GM18520 (cell line): ENCODE results near the gene TWIST2.

ENCODE experiments used
- ATAC-seq: cut with Tn5 transposase; IDR thresholded peaks from one replicate; pipeline ENCODE4 v1.9.1; 2021; ENCODE audit not compliant: unreplicated experiment

Gene TWIST2

GRCh38 chr2:238888781-238889180, 40.9 kb downstream of the TWIST2 start:
- ATAC-seq, result no peak

GRCh38 chr2:238890131-238890530, 42.2 kb downstream of the TWIST2 start:
- ATAC-seq, result no peak

DNA sequence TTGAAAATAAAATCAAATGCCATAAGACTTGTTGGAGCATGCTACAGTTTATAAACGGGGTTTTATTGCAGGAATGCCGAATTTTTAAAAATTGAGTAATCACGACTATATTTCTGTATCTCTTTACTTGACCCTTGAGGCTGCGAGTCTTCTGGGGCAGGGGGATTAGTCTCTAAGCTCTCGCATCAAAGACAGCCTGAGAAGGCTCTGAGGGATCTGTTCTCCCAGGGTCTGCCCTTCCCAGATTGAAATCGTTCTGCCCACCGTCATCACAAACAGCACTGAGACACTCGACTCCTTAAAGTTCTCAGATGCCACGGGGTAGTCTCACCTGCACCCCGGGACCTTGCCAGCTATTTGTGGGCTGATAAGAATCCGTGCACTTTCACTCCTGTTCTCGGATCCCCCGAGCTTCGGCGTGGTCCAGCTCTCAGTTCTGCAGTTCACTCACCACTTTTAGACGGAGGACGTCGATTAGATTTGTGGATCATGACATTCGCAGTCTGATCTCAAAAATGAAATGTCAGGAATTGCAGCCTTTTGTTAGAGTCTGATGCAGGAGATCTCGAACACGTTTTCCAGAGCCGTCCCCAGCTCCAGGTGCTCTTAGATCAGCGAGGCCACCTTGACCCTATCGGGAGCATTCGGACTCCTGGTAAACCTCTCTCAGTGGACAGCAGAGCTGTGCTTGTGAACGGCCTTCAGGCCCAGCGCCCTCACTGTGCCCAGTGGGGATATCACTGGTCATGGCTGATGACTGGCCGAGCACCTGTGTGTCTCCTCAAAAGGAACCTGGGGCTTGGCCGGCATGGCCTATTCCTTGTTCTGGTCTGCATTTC, 43.0 kb downstream of the TWIST2 start:
- no peak for ATAC-seq

GRCh38 chr2:238891457-238892203, 43.7 kb downstream of the TWIST2 start:
- no peak for ATAC-seq

DNA sequence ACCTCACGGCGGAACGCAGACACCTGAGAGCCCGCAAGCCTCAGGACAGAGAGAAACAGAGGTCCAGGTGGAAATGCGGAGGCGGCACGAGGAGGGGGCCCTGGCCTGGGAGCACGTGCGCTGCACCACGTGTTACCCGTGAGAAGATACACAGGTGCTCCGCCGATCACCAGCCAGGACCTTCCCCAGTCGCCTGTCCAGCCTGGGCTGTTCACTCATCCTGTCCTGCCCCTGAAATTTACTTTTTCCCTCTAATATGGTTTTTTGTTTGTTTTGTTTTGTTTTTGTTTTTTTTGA, 44.3 kb downstream of the TWIST2 start:
- no peak for ATAC-seq

DNA sequence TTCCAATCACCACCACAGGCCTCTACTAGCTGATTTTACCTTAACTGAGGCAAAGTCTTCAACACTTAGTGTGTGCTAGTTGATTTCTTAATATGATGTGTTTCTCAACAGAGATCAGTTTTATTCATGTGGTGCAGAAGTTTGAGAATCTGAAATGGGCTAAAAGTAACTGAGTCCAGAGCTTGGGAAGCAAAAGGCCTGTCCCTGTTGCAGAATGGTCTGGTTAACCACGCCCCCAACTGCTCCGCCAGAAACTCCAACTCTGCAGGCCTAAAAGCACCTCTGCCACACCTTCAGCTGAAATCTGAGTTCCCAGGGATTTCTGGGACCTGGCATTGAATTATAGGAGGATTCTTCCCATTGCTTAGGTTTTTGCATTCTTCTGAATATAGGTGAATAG, 44.9 kb downstream of the TWIST2 start:
- no peak for ATAC-seq

GRCh38 chr2:238893349-238894000, 45.6 kb downstream of the TWIST2 start:
- no peak for ATAC-seq

DNA sequence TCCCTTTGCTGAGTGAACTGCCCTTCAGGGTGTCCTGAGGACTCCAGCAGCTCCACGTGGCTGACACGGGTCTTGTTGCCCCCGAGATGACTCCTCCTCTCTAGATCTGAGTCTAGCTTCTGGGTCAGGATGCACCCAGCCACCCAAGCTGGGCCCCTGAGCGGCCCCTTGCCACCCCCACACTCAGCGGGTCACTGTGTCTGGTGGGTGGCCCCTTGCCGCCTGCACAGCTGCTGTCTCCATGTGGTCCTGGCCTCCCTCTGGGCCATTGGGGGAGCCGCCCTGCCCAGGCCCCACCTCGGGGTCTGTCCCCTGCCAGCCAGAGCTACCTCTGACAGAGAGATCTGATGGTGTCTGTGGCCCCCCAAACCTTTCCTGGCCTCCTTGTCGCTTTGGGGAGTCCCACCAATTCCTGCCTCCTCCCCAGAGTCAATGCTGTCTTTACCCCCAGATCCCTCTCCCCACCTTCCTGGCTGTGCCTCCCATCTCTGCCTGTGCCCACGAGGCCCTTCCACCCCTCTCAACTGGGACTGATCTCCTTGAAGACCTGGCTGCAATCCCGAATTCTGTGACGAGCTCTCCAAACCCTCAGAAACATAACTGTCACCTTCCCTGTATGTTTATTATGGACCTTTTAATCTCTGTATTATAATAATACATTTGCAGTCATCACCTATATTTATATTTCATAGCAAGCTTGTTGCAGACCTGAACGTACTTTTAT, 46.5 kb downstream of the TWIST2 start:
- ATAC-seq, result no peak

DNA sequence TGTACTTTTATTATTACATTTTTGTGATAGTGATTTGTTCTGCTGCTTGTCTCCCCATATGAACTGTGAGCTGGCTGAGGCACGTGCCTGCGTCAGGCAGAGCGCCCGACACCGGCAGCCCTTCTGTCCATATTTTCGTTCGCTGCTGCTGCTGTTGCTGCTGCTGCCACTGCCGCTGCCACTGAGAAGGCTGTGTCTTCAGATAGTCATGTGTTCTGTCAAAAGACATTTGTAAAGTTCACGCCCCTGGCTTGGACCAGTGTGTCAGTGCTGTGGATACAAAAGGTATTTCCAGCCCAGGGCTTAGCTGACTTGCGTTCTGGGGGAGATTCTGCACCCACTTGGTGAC, 47.0 kb downstream of the TWIST2 start:
- no peak for ATAC-seq

DNA sequence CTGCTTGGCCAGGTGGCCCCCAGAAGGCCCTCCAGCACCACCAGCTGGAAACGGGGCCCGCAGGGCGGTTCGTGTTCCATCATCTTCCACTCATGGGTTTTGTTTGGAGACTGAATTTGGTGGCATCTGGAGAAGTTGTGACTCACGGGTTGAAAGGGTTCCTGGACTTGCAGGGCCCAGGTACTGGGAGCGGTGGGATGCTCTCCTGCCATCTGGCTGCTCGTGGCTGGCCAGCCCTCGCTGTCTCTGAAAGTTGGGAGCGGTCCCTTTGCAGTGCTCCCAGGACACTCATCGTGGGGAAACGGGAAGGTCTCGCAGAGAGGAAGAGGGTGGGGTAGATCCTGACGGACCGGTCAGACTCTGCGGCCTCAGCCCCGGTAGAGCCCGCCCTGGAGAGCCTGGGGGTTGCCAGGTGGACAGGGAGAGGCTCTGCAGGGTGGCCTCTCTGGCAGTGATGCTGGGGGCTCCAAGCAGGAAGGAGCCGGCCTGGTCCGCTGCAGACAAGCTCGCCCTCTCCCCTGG, 47.5 kb downstream of the TWIST2 start:
- ATAC-seq, result no peak

DNA sequence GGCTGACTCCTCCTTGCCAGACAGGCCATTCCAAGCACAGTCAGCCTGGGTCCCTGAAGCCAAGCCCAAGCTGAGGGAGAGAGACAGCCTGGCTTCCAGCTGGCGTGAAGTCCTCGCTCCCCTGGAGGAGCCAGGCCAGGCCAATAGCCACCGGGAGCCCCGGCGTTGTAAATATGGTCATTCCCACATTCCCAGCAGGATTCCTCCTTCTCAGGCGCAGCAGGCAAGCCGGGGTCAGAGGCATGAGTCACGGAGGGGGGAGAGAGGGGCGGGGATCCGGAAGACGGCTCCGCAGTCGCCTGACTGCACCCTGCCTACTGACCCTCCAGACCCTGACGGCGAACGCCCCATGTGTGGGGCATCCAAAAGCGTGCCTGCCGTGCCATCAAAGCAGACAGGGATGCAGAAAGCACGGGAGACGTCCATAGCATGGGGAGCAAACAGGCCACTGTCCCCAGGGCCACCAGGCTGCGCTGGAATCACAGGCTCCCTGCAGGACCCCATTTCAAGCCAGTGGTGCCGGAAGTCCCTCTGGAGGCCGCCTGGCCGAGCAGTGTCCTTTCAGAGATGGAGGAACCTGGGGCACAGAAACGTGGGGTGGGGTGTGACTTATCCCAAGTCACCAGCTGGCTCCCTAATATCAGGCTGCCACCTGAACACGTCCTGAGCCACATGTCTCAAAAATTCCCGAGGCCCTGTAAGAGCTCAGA, 48.2 kb downstream of the TWIST2 start:
- ATAC-seq, result no peak

- no peak for ATAC-seq
Measured at GRCh38 chr2:238896641-238897040, 48.8 kb downstream of the TWIST2 start.

DNA sequence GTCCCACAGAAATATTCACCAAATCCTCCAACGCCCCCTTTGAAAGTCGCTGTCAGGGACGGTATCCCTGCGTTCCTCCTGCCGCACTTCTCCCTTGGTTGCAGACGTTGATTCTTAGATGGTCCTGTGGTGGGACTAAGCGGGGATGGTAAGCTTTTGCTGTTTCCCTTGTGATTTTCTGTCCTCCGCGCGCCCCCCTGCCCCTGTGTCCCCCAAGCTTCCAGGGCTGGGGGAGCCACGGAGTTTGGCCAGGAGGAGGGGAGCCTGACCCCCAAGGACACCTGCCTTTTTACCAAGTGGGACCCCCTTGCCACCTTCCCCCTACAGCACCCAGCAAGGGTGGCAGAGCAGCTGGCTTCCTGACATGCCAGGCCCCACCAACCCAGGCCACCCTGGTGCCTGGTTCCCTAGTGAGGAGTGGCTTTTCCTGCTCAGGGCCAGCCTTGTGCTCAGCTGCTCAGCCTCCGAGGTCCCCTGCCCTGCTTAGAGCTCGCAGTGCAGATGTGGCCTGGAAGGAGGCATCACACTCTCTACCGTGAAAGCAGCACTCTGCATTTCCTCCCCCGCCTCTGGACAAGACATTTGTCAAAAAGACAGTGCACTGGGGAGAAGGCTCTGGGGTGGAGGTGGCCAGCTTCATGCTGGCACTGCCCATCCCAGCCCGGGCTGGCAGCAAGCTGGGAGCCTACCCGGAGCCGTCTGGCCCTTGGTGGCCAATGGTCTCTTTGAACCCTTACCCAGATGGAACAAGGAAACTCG, 49.4 kb downstream of the TWIST2 start:
- no peak for ATAC-seq

- ATAC-seq, result no peak
Measured at GRCh38 chr2:238897911-238898311, 50.0 kb downstream of the TWIST2 start.

DNA sequence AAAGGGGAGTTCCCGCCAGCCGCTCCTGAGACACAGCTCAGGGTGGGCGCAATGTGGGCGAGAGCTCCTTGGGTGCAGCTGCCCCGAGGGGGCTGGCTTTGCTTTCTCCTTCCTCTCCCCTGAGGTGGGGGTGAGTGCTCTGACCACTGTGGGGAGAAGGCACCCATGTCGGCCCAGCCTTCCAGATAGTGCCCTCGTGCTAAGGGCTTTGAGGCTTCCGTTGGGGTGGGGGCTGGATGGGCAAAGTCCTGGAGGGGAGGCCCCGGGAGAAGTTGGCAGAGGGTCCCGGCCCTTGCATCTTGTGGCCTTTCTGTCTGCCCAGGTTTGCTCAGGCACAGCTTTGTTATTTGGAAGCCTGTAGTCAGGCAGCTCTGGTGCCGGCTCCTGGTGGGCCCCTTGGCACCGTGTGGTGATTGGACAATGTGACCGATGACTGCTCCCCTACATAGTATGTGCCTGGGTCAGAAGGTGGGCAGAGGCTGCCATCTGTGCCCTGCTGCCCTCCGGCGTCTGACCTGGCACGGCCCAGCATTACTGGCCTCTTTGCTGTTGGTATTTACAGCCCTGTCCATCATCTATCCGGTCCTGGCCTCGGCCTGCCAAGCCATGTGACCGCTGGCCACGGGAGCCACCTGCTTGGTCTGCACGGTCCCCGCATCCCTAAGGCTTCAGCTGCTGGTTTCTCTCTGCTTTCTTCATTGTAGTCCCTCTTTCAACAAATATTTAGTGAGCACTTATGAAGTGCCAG, 50.8 kb downstream of the TWIST2 start:
- ATAC-seq, result no peak

DNA sequence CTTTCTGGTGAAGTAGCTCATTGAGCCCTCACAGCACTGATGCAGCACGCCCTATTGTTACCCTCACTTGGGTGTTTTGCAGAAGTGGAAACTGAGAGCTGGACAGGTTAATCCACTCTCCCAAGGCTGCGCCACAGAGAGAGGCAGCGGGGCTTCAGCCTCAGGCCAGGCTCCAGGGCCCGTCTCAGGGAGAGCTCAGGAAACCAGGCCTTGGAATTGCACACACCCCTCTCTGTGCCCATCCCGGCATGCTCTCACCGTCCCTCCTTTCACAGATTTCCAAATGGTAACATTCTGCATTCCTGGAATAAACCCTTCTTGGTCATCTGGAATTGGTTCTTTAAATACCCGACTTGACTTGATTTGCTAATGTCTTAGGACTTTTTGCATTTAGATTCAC, 51.5 kb downstream of the TWIST2 start:
- no peak for ATAC-seq

DNA sequence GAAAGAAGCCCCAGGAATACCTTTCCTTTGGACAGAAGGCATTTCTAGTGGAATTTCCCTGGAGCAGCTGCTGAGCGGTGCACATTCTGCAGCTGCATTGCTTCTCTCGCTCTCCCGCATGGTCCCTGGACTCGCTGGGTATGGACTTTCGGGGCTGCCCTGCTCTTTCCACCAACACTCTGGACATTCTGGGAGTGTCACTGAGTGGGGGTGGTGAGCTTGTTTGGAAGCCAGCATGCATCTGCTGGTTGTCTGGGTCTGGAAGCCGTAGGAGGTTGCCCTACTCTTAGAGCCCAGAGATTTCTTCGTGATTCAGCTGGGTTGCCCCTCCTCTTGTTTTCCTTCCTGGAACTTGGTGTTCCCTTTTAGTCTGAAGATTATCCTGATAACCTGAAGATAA, 52.6 kb downstream of the TWIST2 start:
- no peak for ATAC-seq

DNA sequence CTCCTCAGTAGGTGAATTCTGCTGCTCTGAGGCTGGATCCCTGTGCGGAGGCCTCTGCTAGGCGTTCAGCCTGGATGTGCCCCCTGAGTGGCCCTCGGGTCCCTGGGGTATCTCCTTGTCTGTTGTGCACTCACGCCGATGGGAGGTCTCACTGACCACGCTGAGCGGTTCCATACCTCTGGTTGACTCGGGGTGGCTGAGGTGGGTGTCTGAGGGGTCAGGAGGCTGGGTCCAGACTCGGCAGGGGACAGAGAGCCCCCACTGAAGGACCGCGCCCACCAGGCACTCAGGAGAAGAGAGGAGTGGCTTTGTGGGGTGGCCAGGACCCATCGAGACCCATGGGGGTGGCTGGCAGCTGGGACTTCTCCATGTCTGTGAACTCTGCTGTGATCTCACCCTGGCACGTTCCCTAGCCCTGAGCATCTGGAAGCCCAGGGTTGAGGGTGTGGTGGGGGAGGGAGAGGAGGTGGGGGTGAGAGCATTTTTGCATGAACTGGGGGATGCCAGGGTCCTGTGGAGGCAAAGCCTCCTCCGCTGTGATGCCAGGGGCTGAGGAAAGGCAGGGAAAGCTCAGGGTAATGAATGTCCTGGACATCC, 53.7 kb downstream of the TWIST2 start:
- no peak for ATAC-seq

DNA sequence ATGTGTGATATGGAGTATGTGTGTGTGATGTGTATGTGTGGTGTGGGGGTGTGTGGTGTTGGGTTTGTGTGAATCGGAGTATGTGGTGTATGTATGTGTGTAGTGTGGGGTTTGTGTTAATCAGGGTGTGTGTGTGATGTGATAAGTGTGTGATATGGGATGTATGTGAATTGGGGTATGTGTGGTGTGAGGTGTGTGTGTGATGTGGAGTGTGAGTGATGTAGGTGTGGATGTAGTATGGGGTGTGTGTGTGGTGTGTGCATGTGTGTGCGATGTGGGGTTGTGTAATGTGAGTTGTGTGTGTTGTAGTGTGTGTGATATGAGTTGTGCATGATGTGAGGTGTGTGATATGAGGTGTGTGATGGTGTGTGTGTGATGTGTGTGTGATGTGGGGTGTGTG, 54.4 kb downstream of the TWIST2 start:
- no peak for ATAC-seq
